IPS-18a (cell line): ENCODE data around the gene MAP7D1.

Experiments
- H3K27ac ChIP-seq: one replicate; pipeline ENCODE4 v1.5.1; 2013; ENCODE audit warnings: low read length
- H3K27me3 ChIP-seq: one replicate; pipeline ENCODE4 v1.6.1; 2013; ENCODE audit warnings: mild to moderate bottlenecking, low read length; ENCODE audit not compliant: control insufficient read depth, insufficient read depth
- H3K36me3 ChIP-seq: one replicate; pipeline ENCODE4 v1.6.1; 2013; ENCODE audit warnings: low read depth, low read length; ENCODE audit not compliant: control insufficient read depth
- H3K4me1 ChIP-seq: one replicate; pipeline ENCODE4 v1.6.1; 2013; ENCODE audit warnings: low read depth, low read length; ENCODE audit not compliant: control insufficient read depth
- H3K4me3 ChIP-seq: one replicate; pipeline ENCODE4 v1.5.1; 2013; ENCODE audit warnings: low read length
- H3K9ac ChIP-seq: one replicate; pipeline ENCODE4 v1.6.1; 2013; ENCODE audit warnings: mild to moderate bottlenecking, low read length, moderate library complexity
- H3K9me3 ChIP-seq: one replicate; pipeline ENCODE4 v1.6.1; 2013; ENCODE audit warnings: low read depth, low read length; ENCODE audit not compliant: control insufficient read depth

The MAP7D1 gene

GRCh38 chr1:36143424-36143823 is 12.5 kb upstream of the MAP7D1 start:
- Histone ChIP-seq H3K4me3 (no peak overlapping the region), H3K9ac (no peak overlapping the region), H3K27ac (no peak overlapping the region), H3K9me3 (no peaks in the 10 kb centered on the region), H3K4me1 (no peaks in the 10 kb centered on the region), H3K36me3 (peaks cover 8% of the 10 kb centered on the region), H3K27me3 (no peaks in the 10 kb centered on the region)

GRCh38 chr1:36144413-36144812 is 11.5 kb upstream of the MAP7D1 start:
- Histone ChIP-seq H3K4me3 (no peak overlapping the region), H3K9me3 (no peaks in the 10 kb centered on the region), H3K4me1 (no peaks in the 10 kb centered on the region), H3K36me3 (peaks cover 6% of the 10 kb centered on the region), H3K27me3 (no peaks in the 10 kb centered on the region), H3K27ac (no peak overlapping the region), H3K9ac (no peak overlapping the region)

- H3K4me1 ChIP-seq = peaks cover 19% of the 10 kb centered on the region
- H3K9me3 ChIP-seq = no peaks in the 10 kb centered on the region
- H3K36me3 ChIP-seq = no peaks in the 10 kb centered on the region
- peaks cover 17% of the 10 kb centered on the region for H3K27me3 ChIP-seq
- H3K4me3 ChIP-seq = peak overlapping the region; percentile 67
- H3K9ac ChIP-seq = peak overlapping the region; percentile 63
- H3K27ac ChIP-seq = no peak overlapping the region
Observed at GRCh38 chr1:36148821-36149236, 7.1 kb upstream of the MAP7D1 start.

- Histone ChIP-seq H3K9ac (peak within 1 kb of the TSS; percentile 63), H3K4me1 (peaks cover 20% of the 10 kb centered on the region)
Observed at GRCh38 chr1:36149237-36149972, 6.6 kb upstream of the MAP7D1 start, which contains the start of gene TRAPPC3. Gene TRAPPC3, minus strand, starts transcription at chr1:36149486. Its CDS starts 108 bp downstream, at chr1:36149378.

GRCh38 chr1:36149973-36150295 is 6.0 kb upstream of the MAP7D1 start:
- H3K27me3 ChIP-seq = peaks cover 29% of the 10 kb centered on the region
- H3K9me3 ChIP-seq = no peaks in the 10 kb centered on the region
- peak overlapping the region; percentile 73 for H3K27ac ChIP-seq
- H3K4me3 ChIP-seq = peak overlapping the region; percentile 39
- H3K36me3 ChIP-seq = no peaks in the 10 kb centered on the region
- H3K9ac ChIP-seq = peak overlapping the region; percentile 51
- peaks cover 25% of the 10 kb centered on the region for H3K4me1 ChIP-seq

More at GRCh38 chr1:36149237-36149972, 6.6 kb upstream of the MAP7D1 start, which contains the start of gene TRAPPC3:
- Histone ChIP-seq H3K27me3 (peaks cover 23% of the 10 kb centered on the region), H3K9me3 (no peaks in the 10 kb centered on the region), H3K36me3 (no peaks in the 10 kb centered on the region), H3K4me3 (peak within 1 kb of the TSS; percentile 67), H3K27ac (peak within 1 kb of the TSS; percentile 73)

GRCh38 chr1:36150296-36151133 is 5.4 kb upstream of the MAP7D1 start:
- H3K27me3 ChIP-seq = peaks cover 29% of the 10 kb centered on the region
- no peaks in the 10 kb centered on the region for H3K36me3 ChIP-seq
- peak overlapping the region; percentile 39 for H3K4me3 ChIP-seq
- H3K9ac ChIP-seq = peak overlapping the region; percentile 51
- H3K9me3 ChIP-seq = no peaks in the 10 kb centered on the region
- H3K27ac ChIP-seq = peak overlapping the region; percentile 73
- H3K4me1 ChIP-seq = peaks cover 29% of the 10 kb centered on the region

- H3K9me3 ChIP-seq = no peaks in the 10 kb centered on the region
- H3K9ac ChIP-seq = no peak overlapping the region
- H3K27me3 ChIP-seq = peaks cover 29% of the 10 kb centered on the region
- H3K27ac ChIP-seq = no peak overlapping the region
- H3K4me1 ChIP-seq = peaks cover 29% of the 10 kb centered on the region
- H3K36me3 ChIP-seq = no peaks in the 10 kb centered on the region
- H3K4me3 ChIP-seq = no peak overlapping the region
Observed at GRCh38 chr1:36151134-36151844, 4.7 kb upstream of the MAP7D1 start.

- Histone ChIP-seq H3K4me3 (no peak overlapping the region), H3K27ac (no peak overlapping the region), H3K4me1 (peaks cover 29% of the 10 kb centered on the region), H3K9ac (no peak overlapping the region), H3K27me3 (peaks cover 29% of the 10 kb centered on the region), H3K9me3 (no peaks in the 10 kb centered on the region), H3K36me3 (no peaks in the 10 kb centered on the region)
Observed at GRCh38 chr1:36151845-36152203, 4.1 kb upstream of the MAP7D1 start.

- H3K9me3 ChIP-seq = no peaks in the 10 kb centered on the region
- peaks cover 29% of the 10 kb centered on the region for H3K27me3 ChIP-seq
- H3K4me3 ChIP-seq = no peak overlapping the region
- peaks cover 3% of the 10 kb centered on the region for H3K36me3 ChIP-seq
- no peak overlapping the region for H3K27ac ChIP-seq
- H3K4me1 ChIP-seq = peaks cover 34% of the 10 kb centered on the region
- no peak overlapping the region for H3K9ac ChIP-seq
Observed at GRCh38 chr1:36153476-36153875, 2.5 kb upstream of the MAP7D1 start.

GRCh38 chr1:36154335-36154734 is 1.6 kb upstream of the MAP7D1 start:
- Histone ChIP-seq H3K27ac (no peak overlapping the region), H3K9ac (no peak overlapping the region), H3K4me3 (no peak overlapping the region), H3K36me3 (peaks cover 4% of the 10 kb centered on the region), H3K9me3 (no peaks in the 10 kb centered on the region), H3K27me3 (peaks cover 29% of the 10 kb centered on the region), H3K4me1 (peaks cover 34% of the 10 kb centered on the region)

- Histone ChIP-seq H3K9ac (peak overlapping the region; percentile 81), H3K4me3 (peak overlapping the region; percentile 88), H3K36me3 (peaks cover 4% of the 10 kb centered on the region), H3K27ac (no peak overlapping the region), H3K4me1 (peaks cover 32% of the 10 kb centered on the region), H3K27me3 (peaks cover 29% of the 10 kb centered on the region), H3K9me3 (no peaks in the 10 kb centered on the region)
Observed at GRCh38 chr1:36154765-36155407, 1.1 kb upstream of the MAP7D1 start.
